ENCODE measurements around the gene HMCN2.

- no peak for TF ChIP-seq EZH2 (IDR thresholded peaks at IDR 0.05; ENCODE audit: borderline replicate concordance, low read depth, low read length, severe bottlenecking)
- no peak for TF ChIP-seq POLR2A (IDR thresholded peaks at IDR 0.05; ENCODE audit: low read depth, low read length)
- no peak for TF ChIP-seq CTCF (IDR thresholded peaks at IDR 0.05; ENCODE audit: extremely low read depth in 1 of 2, insufficient read depth in 1 of 2, low read depth in 1 of 2, low read length in 2 of 2)
- TF ChIP-seq MAX (IDR thresholded peaks at IDR 0.05; ENCODE audit: insufficient read depth, insufficient read length) = no peak
- TF ChIP-seq MYC (IDR thresholded peaks at IDR 0.05; ENCODE audit: low read depth, low read length) = no peak
- TF ChIP-seq POLR2AphosphoS5 (IDR thresholded peaks at IDR 0.05; ENCODE audit: insufficient read depth, low read depth, low read length) = no peak
These were observed 39.4 kb upstream of the HMCN2 start for GRCh38 chr9:130226112-130226511.
